ENCODE data around the gene MAMDC2.

The MAMDC2 gene

GRCh38 chr9:70069704-70070103 is 26.1 kb downstream of the MAMDC2 start:
- no peak overlapping the region for H2BK120ac ChIP-seq (ENCODE audit: low read depth, low read length)
- no peak overlapping the region for H2BK15ac ChIP-seq (replicated peaks; ENCODE audit: low read depth)
- no peaks in the 10 kb centered on the region for H3K79me1 ChIP-seq (ENCODE audit: low read length)
- no peak overlapping the region for H3K4ac ChIP-seq (ENCODE audit: low read depth, low read length)
- H3K23ac ChIP-seq (ENCODE audit: low read length) = no peak overlapping the region
- no CpG with 5 or more reads among the region's 3 CpGs for WGBS (ENCODE audit: extremely low coverage, insufficient coverage, low lambda C conversion rate)
- H3K27ac ChIP-seq (ENCODE audit: low read depth, low read length) = no peak overlapping the region
- no peak overlapping the region for H2BK5ac ChIP-seq (ENCODE audit: low read length)
- H3K9ac ChIP-seq (ENCODE audit: low read length) = no peak overlapping the region
- H4K5ac ChIP-seq (ENCODE audit: low read length) = no peak overlapping the region
- H3K56ac ChIP-seq (ENCODE audit: low read length) = no peak overlapping the region
- no peaks in the 10 kb centered on the region for H3K36me3 ChIP-seq (ENCODE audit: control insufficient read depth, insufficient read depth, low read length)
- H3K4me2 ChIP-seq (ENCODE audit: low read length) = no peak overlapping the region
- no peaks in the 10 kb centered on the region for H3K79me2 ChIP-seq (ENCODE audit: control insufficient read depth, insufficient read depth, low read length)
- no peak overlapping the region for H3K4me3 ChIP-seq (ENCODE audit: low read length)
- H4K8ac ChIP-seq (ENCODE audit: low read depth, low read length) = no peak overlapping the region
- DNase-seq = no peak
- H2AK5ac ChIP-seq (ENCODE audit: low read length) = no peak overlapping the region
- H3K4me1 ChIP-seq (ENCODE audit: control insufficient read depth, low read depth, low read length) = no peaks in the 10 kb centered on the region
- H3K27me3 ChIP-seq (ENCODE audit: insufficient read depth, low read length, poor library complexity) = no peaks in the 10 kb centered on the region
- no peak overlapping the region for H3K18ac ChIP-seq (ENCODE audit: low read length)

- DNase-seq = no peak
- no peaks in the 10 kb centered on the region for H3K79me2 ChIP-seq (ENCODE audit: control insufficient read depth, insufficient read depth, low read length)
- no peaks in the 10 kb centered on the region for H3K27me3 ChIP-seq (ENCODE audit: insufficient read depth, low read length, poor library complexity)
- H3K23ac ChIP-seq (ENCODE audit: low read length) = no peak overlapping the region
- H4K8ac ChIP-seq (ENCODE audit: low read depth, low read length) = no peak overlapping the region
- H3K4me1 ChIP-seq (ENCODE audit: control insufficient read depth, low read depth, low read length) = no peaks in the 10 kb centered on the region
- H2BK120ac ChIP-seq (ENCODE audit: low read depth, low read length) = no peak overlapping the region
- no peaks in the 10 kb centered on the region for H3K36me3 ChIP-seq (ENCODE audit: control insufficient read depth, insufficient read depth, low read length)
- no peak overlapping the region for H3K4me2 ChIP-seq (ENCODE audit: low read length)
- no peak overlapping the region for H3K9ac ChIP-seq (ENCODE audit: low read length)
- H4K5ac ChIP-seq (ENCODE audit: low read length) = no peak overlapping the region
- H3K56ac ChIP-seq (ENCODE audit: low read length) = no peak overlapping the region
- WGBS (ENCODE audit: extremely low coverage, insufficient coverage, low lambda C conversion rate) = no CpG with 5 or more reads among the region's 2 CpGs
- no peak overlapping the region for H2BK15ac ChIP-seq (replicated peaks; ENCODE audit: low read depth)
- no peak overlapping the region for H3K18ac ChIP-seq (ENCODE audit: low read length)
- no peak overlapping the region for H2AK5ac ChIP-seq (ENCODE audit: low read length)
- no peak overlapping the region for H3K4me3 ChIP-seq (ENCODE audit: low read length)
- no peak overlapping the region for H3K4ac ChIP-seq (ENCODE audit: low read depth, low read length)
- no peak overlapping the region for H2BK5ac ChIP-seq (ENCODE audit: low read length)
- no peaks in the 10 kb centered on the region for H3K79me1 ChIP-seq (ENCODE audit: low read length)
- H3K27ac ChIP-seq (ENCODE audit: low read depth, low read length) = no peak overlapping the region
These were observed 29.5 kb downstream of the MAMDC2 start for GRCh38 chr9:70073193-70073592.

GRCh38 chr9:70073756-70074155 is 30.1 kb downstream of the MAMDC2 start:
- H3K4ac ChIP-seq (ENCODE audit: low read depth, low read length) = no peak overlapping the region
- H3K4me3 ChIP-seq (ENCODE audit: low read length) = no peak overlapping the region
- no peaks in the 10 kb centered on the region for H3K79me2 ChIP-seq (ENCODE audit: control insufficient read depth, insufficient read depth, low read length)
- H3K27ac ChIP-seq (ENCODE audit: low read depth, low read length) = no peak overlapping the region
- no peak overlapping the region for H3K56ac ChIP-seq (ENCODE audit: low read length)
- no peak overlapping the region for H2BK5ac ChIP-seq (ENCODE audit: low read length)
- H2AK5ac ChIP-seq (ENCODE audit: low read length) = no peak overlapping the region
- H3K9ac ChIP-seq (ENCODE audit: low read length) = no peak overlapping the region
- H3K23ac ChIP-seq (ENCODE audit: low read length) = no peak overlapping the region
- no peak overlapping the region for H3K18ac ChIP-seq (ENCODE audit: low read length)
- no peaks in the 10 kb centered on the region for H3K79me1 ChIP-seq (ENCODE audit: low read length)
- no peaks in the 10 kb centered on the region for H3K4me1 ChIP-seq (ENCODE audit: control insufficient read depth, low read depth, low read length)
- no peak overlapping the region for H4K8ac ChIP-seq (ENCODE audit: low read depth, low read length)
- DNase-seq = no peak
- H3K36me3 ChIP-seq (ENCODE audit: control insufficient read depth, insufficient read depth, low read length) = no peaks in the 10 kb centered on the region
- H2BK15ac ChIP-seq (replicated peaks; ENCODE audit: low read depth) = no peak overlapping the region
- H3K4me2 ChIP-seq (ENCODE audit: low read length) = no peak overlapping the region
- no peaks in the 10 kb centered on the region for H3K27me3 ChIP-seq (ENCODE audit: insufficient read depth, low read length, poor library complexity)
- H2BK120ac ChIP-seq (ENCODE audit: low read depth, low read length) = no peak overlapping the region
- no peak overlapping the region for H4K5ac ChIP-seq (ENCODE audit: low read length)

DNA sequence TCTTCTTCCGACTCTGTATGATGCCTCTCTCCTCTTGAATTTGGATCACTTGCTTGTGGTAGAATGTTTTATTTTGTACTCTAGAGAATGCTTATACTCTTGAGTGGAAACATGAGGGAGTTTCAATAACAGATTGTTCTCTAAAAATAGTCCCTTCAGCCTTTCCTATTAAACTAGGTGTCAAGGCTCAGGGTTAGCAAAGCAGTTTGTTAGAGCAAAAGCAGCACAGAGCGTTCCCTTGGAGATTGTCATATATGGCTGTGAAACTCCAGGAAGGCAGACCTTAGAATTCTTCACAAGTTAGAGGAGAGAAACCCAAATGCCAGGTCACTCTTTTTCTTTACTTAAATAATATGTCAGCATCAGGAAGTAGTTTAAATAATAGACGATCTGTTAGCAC is 33.0 kb downstream of the MAMDC2 start:
- Histone ChIP-seq H3K27ac (ENCODE audit: low read depth, low read length) (no peak overlapping the region), H3K4me1 (ENCODE audit: control insufficient read depth, low read depth, low read length) (no peaks in the 10 kb centered on the region), H3K18ac (ENCODE audit: low read length) (no peak overlapping the region), H3K9ac (ENCODE audit: low read length) (no peak overlapping the region), H3K4me3 (ENCODE audit: low read length) (no peak overlapping the region), H2AK5ac (ENCODE audit: low read length) (no peak overlapping the region), H2BK5ac (ENCODE audit: low read length) (no peak overlapping the region), H3K23ac (ENCODE audit: low read length) (no peak overlapping the region), H3K79me2 (ENCODE audit: control insufficient read depth, insufficient read depth, low read length) (no peaks in the 10 kb centered on the region), H2BK120ac (ENCODE audit: low read depth, low read length) (no peak overlapping the region), H3K79me1 (ENCODE audit: low read length) (no peaks in the 10 kb centered on the region), H3K56ac (ENCODE audit: low read length) (no peak overlapping the region), H3K36me3 (ENCODE audit: control insufficient read depth, insufficient read depth, low read length) (no peaks in the 10 kb centered on the region), H4K8ac (ENCODE audit: low read depth, low read length) (no peak overlapping the region), H3K27me3 (ENCODE audit: insufficient read depth, low read length, poor library complexity) (no peaks in the 10 kb centered on the region), H3K4ac (ENCODE audit: low read depth, low read length) (no peak overlapping the region), H3K4me2 (ENCODE audit: low read length) (no peak overlapping the region), H4K5ac (ENCODE audit: low read length) (no peak overlapping the region), H2BK15ac (replicated peaks; ENCODE audit: low read depth) (no peak overlapping the region)
- no peak for DNase-seq
- no CpG with 5 or more reads among the region's 3 CpGs for WGBS (ENCODE audit: extremely low coverage, insufficient coverage, low lambda C conversion rate)

DNA sequence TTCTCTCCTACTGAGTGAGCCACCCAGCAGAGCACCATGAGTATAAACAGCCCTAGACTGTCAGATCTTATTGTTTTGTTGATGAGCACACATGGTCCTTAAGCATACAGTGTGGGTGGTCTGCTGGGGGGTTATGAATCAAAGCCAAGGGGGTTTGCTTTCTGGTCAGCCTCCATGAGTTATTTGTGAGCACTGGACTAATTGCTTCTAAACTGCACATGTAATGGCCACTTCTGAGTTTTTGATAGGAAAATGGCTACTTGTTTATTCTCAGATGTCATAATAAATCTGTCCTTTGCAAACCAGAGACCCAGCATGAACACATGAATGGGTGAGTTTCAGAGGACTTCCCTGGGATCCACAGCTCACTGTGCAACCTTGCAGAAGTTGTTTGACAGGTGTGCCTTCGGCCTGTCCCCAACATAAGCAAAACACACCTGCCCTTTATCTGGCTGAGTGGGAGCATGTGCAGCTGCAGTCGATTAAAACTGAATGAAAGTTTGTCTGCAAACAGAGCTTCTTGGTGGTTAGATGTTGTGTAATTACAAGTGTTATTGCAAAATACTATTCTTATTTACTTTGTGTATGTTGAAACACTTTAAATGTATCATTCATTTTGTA is 35.9 kb downstream of the MAMDC2 start:
- no peak for DNase-seq
- no peak overlapping the region for H2BK5ac ChIP-seq (ENCODE audit: low read length)
- no peak overlapping the region for H3K23ac ChIP-seq (ENCODE audit: low read length)
- no peak overlapping the region for H4K8ac ChIP-seq (ENCODE audit: low read depth, low read length)
- H2BK120ac ChIP-seq (ENCODE audit: low read depth, low read length) = no peak overlapping the region
- H3K4me1 ChIP-seq (ENCODE audit: control insufficient read depth, low read depth, low read length) = no peaks in the 10 kb centered on the region
- H4K5ac ChIP-seq (ENCODE audit: low read length) = no peak overlapping the region
- H3K56ac ChIP-seq (ENCODE audit: low read length) = no peak overlapping the region
- no peaks in the 10 kb centered on the region for H3K36me3 ChIP-seq (ENCODE audit: control insufficient read depth, insufficient read depth, low read length)
- no peak overlapping the region for H3K27ac ChIP-seq (ENCODE audit: low read depth, low read length)
- no peaks in the 10 kb centered on the region for H3K27me3 ChIP-seq (ENCODE audit: insufficient read depth, low read length, poor library complexity)
- no peak overlapping the region for H3K4me2 ChIP-seq (ENCODE audit: low read length)
- no peaks in the 10 kb centered on the region for H3K79me2 ChIP-seq (ENCODE audit: control insufficient read depth, insufficient read depth, low read length)
- no peak overlapping the region for H3K4ac ChIP-seq (ENCODE audit: low read depth, low read length)
- no peak overlapping the region for H2BK15ac ChIP-seq (replicated peaks; ENCODE audit: low read depth)
- no peak overlapping the region for H3K18ac ChIP-seq (ENCODE audit: low read length)
- H3K9ac ChIP-seq (ENCODE audit: low read length) = no peak overlapping the region
- no CpG with 5 or more reads among the region's 2 CpGs for WGBS (ENCODE audit: extremely low coverage, insufficient coverage, low lambda C conversion rate)
- H3K79me1 ChIP-seq (ENCODE audit: low read length) = no peaks in the 10 kb centered on the region
- H3K4me3 ChIP-seq (ENCODE audit: low read length) = no peak overlapping the region
- H2AK5ac ChIP-seq (ENCODE audit: low read length) = no peak overlapping the region

DNA sequence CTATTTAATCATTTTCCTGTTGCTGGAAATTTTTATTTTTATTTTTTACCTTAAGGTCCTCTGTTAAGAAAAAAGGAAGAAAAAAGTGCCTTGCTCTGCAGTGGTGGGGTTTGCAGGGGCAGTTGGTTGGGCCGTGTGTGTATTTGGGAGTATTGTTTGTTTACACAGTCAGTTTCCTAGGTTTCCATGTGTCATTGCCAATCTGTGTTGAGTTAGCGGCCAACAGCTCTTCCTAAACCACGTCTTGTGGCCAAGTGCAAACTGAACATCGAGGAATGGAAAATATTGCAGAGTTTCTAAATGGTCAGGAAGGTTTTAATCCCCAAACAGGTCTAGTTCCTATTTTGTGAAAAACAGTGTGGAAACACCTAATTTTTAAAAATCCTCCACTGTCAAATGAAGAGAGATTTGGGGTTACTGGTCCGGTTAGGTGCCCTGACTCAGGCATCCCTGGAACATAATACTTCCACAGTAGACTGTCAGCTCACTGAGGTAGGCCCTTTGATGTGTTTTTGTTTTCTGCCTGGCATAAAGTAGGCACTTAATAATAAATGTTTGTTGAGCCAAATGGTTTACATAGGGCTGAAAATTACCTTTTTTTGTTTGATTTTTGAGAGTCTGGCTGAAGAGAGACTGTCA is 37.0 kb downstream of the MAMDC2 start:
- Histone ChIP-seq H4K5ac (ENCODE audit: low read length) (no peak overlapping the region), H2BK5ac (ENCODE audit: low read length) (no peak overlapping the region), H3K27me3 (ENCODE audit: insufficient read depth, low read length, poor library complexity) (no peaks in the 10 kb centered on the region), H3K4me2 (ENCODE audit: low read length) (no peak overlapping the region), H3K4me3 (ENCODE audit: low read length) (no peak overlapping the region), H3K4me1 (ENCODE audit: control insufficient read depth, low read depth, low read length) (no peaks in the 10 kb centered on the region), H3K79me2 (ENCODE audit: control insufficient read depth, insufficient read depth, low read length) (no peaks in the 10 kb centered on the region), H3K23ac (ENCODE audit: low read length) (no peak overlapping the region), H3K18ac (ENCODE audit: low read length) (no peak overlapping the region), H2AK5ac (ENCODE audit: low read length) (no peak overlapping the region), H3K56ac (ENCODE audit: low read length) (no peak overlapping the region), H3K4ac (ENCODE audit: low read depth, low read length) (no peak overlapping the region), H3K79me1 (ENCODE audit: low read length) (no peaks in the 10 kb centered on the region), H3K9ac (ENCODE audit: low read length) (no peak overlapping the region), H3K36me3 (ENCODE audit: control insufficient read depth, insufficient read depth, low read length) (no peaks in the 10 kb centered on the region), H4K8ac (ENCODE audit: low read depth, low read length) (no peak overlapping the region), H2BK120ac (ENCODE audit: low read depth, low read length) (no peak overlapping the region), H3K27ac (ENCODE audit: low read depth, low read length) (no peak overlapping the region), H2BK15ac (replicated peaks; ENCODE audit: low read depth) (no peak overlapping the region)
- peak; percentile 54 for DNase-seq
- WGBS (ENCODE audit: extremely low coverage, insufficient coverage, low lambda C conversion rate) = no CpG with 5 or more reads among the region's 5 CpGs
